Measurements from ENCODE around the gene TSPAN3. TPM values are rescaled to one million over a fixed set of nuclear protein-coding genes. Genes with fewer than 3 reads are reported as not detected.
A peak's percentile ranks its signal among the peaks of the same experiment; 100 is the strongest.

The TSPAN3 gene
- total and polyA plus RNA-seq, 10 of the 15 experiments (the other 5 are each of a cell fraction or from before 2014, with no cell fraction given) = 18.9 to 114 (median 57.2) TPM

DNA sequence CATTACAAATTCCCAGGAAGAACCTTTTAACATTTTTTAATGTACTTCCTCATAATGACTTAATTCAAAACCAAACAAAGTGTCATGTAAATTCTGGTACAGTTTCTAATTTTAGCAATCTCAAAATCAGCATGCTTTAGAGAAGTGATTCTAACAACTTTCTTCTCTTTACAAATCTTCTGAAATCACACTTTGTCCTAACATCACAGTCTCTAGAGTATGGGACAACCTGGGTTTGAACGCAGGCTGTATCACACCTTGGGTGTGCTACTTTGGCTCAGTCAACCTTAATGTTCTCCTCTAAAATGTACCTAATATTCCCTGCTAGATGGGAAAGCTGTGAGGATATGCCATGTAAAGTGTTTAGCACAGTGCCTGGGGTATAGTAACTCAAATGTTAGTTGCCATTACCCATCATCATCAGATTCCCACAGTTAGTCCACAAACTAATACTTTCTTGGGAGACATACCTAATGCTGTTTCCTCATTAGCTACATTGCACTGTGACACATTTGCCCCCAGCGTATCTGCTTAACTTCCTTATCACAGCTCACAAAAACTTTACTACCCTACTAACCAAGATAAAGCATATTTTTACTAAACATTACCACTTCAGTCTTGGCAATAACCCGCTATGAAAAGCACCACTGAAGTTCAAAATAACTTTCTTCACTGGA is 3.1 kb downstream of the TSPAN3 start:
- ChIA-PET CTCF (interaction anchor here (0.9 to 2.5 kb wide), 10 partner anchors 8 to 94 kb away, joined by 3 to 9 read pairs (median 3); no protein-coding TSS in a partner anchor), POLR2A (interaction anchor here (0.9 to 1.4 kb wide), 2 partner anchors 9 to 14 kb away, joined by 3 to 4 read pairs; no protein-coding TSS in a partner anchor), SMC1A (ENCODE audit: uncharacterized antibody, unreplicated experiment) (interaction anchor here (1.1 to 2.1 kb wide), 9 partner anchors 9 to 119 kb away, joined by 3 to 6 read pairs (median 4); no protein-coding TSS in a partner anchor), RAD21 (ENCODE audit: unreplicated experiment) (interaction anchor here (1.0 to 2.9 kb wide), 4 partner anchors 22 to 475 kb away, joined by 3 to 5 read pairs (median 4); no protein-coding TSS in a partner anchor)
- Histone ChIP-seq H3K4me1 (ENCODE audit: control insufficient read depth, insufficient read depth, low read length) (peaks cover 28% of the 10 kb centered on the region), H2AFZ (ENCODE audit: control insufficient read depth, low read depth, low read length) (no peak overlapping the region; the same call in 1 of the 2 replicates), H3K27ac (ENCODE audit: control insufficient read depth, insufficient read depth) (peak overlapping the region; percentile 66), H3K9ac (ENCODE audit: control insufficient read depth, insufficient read depth, low read length) (0 out of 2 replicates have a peak overlapping the region, but pooled peaks have one; percentile 8), H4K20me1 (ENCODE audit: control insufficient read depth, insufficient read depth) (no peaks in the 10 kb centered on the region), H3K36me3 (ENCODE audit: control insufficient read depth in 2 of 2, insufficient read depth in 2 of 2, low read length in 1 of 2) (no peaks in the 10 kb centered on the region), H3K4me2 (ENCODE audit: control insufficient read depth, insufficient read depth) (peak overlapping the region; percentile 92), H3K4me3 (0 out of 2 replicates have a peak overlapping the region, but pooled peaks have one; percentile 39), H3K9me3 (replicated peaks; ENCODE audit: control insufficient read depth, insufficient read depth, low read length) (no peaks in the 10 kb centered on the region), H3K79me2 (ENCODE audit: control insufficient read depth, insufficient read depth, low read length) (peaks cover 43% of the 10 kb centered on the region), H3K27me3 (replicated peaks in 1 of 2; ENCODE audit: control insufficient read depth in 2 of 2, insufficient read depth in 2 of 2, low read length in 1 of 2) (no peaks in the 10 kb centered on the region)
- in situ Hi-C loops (cut with MboI) (no loop called here), intact Hi-C loops (cut with micrococcal nuclease; ENCODE audit: unreplicated experiment) (no loop called here)
- no peak for DNase-seq (ENCODE audit: low read depth, low spot score)
- peak; percentile 52 for FAIRE-seq
- WGBS (ENCODE audit: insufficient coverage, insufficient replicate concordance, low lambda C conversion rate, missing lambda C conversion rate) = 0% methylated on average over 3 of the region's 3 CpGs
- BruUV-seq (replicated peaks) = no TSS peak
- ATAC-seq = peak; percentile 33
- peak in 1 of 2 experiments; percentile 33; a peak in 1 of 4 replicates for TF ChIP-seq BHLHE40 (IDR thresholded peaks at IDR 0.05; ENCODE audit: borderline replicate concordance in 1 of 2, low read depth in 2 of 2, low read length in 1 of 2)
- peak; percentile 56; the same call in 1 of the 2 replicates for TF ChIP-seq DPF2 (IDR thresholded peaks at IDR 0.05)
- TF ChIP-seq POLR2A (IDR thresholded peaks at IDR 0.05; ENCODE audit: low read depth, low read length) = no peak
- TF ChIP-seq NFXL1 (IDR thresholded peaks at IDR 0.05; ENCODE audit: borderline replicate concordance) = no peak
- TF ChIP-seq, protein P1, sequence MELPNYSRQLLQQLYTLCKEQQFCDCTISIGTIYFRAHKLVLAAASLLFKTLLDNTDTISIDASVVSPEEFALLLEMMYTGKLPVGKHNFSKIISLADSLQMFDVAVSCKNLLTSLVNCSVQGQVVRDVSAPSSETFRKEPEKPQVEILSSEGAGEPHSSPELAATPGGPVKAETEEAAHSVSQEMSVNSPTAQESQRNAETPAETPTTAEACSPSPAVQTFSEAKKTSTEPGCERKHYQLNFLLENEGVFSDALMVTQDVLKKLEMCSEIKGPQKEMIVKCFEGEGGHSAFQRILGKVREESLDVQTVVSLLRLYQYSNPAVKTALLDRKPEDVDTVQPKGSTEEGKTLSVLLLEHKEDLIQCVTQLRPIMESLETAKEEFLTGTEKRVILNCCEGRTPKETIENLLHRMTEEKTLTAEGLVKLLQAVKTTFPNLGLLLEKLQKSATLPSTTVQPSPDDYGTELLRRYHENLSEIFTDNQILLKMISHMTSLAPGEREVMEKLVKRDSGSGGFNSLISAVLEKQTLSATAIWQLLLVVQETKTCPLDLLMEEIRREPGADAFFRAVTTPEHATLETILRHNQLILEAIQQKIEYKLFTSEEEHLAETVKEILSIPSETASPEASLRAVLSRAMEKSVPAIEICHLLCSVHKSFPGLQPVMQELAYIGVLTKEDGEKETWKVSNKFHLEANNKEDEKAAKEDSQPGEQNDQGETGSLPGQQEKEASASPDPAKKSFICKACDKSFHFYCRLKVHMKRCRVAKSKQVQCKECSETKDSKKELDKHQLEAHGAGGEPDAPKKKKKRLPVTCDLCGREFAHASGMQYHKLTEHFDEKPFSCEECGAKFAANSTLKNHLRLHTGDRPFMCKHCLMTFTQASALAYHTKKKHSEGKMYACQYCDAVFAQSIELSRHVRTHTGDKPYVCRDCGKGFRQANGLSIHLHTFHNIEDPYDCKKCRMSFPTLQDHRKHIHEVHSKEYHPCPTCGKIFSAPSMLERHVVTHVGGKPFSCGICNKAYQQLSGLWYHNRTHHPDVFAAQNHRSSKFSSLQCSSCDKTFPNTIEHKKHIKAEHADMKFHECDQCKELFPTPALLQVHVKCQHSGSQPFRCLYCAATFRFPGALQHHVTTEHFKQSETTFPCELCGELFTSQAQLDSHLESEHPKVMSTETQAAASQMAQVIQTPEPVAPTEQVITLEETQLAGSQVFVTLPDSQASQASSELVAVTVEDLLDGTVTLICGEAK (IDR thresholded peaks at IDR 0.05; ENCODE audit: borderline replicate concordance) = no peak
- TF ChIP-seq GABPA (IDR thresholded peaks at IDR 0.05; ENCODE audit: low read depth) = no peak
- TF ChIP-seq ZNF207 (IDR thresholded peaks at IDR 0.05; ENCODE audit: borderline replicate concordance) = no peak
- no peak for TF ChIP-seq CBFB (IDR thresholded peaks at IDR 0.05; ENCODE audit: low read depth)
- TF ChIP-seq, protein P2, sequence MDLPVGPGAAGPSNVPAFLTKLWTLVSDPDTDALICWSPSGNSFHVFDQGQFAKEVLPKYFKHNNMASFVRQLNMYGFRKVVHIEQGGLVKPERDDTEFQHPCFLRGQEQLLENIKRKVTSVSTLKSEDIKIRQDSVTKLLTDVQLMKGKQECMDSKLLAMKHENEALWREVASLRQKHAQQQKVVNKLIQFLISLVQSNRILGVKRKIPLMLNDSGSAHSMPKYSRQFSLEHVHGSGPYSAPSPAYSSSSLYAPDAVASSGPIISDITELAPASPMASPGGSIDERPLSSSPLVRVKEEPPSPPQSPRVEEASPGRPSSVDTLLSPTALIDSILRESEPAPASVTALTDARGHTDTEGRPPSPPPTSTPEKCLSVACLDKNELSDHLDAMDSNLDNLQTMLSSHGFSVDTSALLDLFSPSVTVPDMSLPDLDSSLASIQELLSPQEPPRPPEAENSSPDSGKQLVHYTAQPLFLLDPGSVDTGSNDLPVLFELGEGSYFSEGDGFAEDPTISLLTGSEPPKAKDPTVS (IDR thresholded peaks at IDR 0.05; ENCODE audit: low read depth, low read length) = no peak
- no peak for TF ChIP-seq RELA (IDR thresholded peaks at IDR 0.05; ENCODE audit: borderline replicate concordance, partially characterized antibody)
- TF ChIP-seq CBX3 (IDR thresholded peaks at IDR 0.05; ENCODE audit: borderline replicate concordance, low read depth) = no peak
- TF ChIP-seq POLR2AphosphoS2 (IDR thresholded peaks at IDR 0.05; ENCODE audit: low read depth, low read length) = no peak
- peak; percentile 83 for TF ChIP-seq MEF2B (IDR thresholded peaks at IDR 0.05; ENCODE audit: partially characterized antibody, poor library complexity, severe bottlenecking)
- TF ChIP-seq EED (IDR thresholded peaks at IDR 0.05; ENCODE audit: low read depth) = no peak
- TF ChIP-seq SMARCA5 (IDR thresholded peaks at IDR 0.05) = peak; percentile 23; the same call in 1 of the 2 replicates
- TF ChIP-seq CHD1 (IDR thresholded peaks at IDR 0.05; ENCODE audit: low read depth, low read length) = no peak
- no peak; the same call in 1 of the 2 replicates for TF ChIP-seq BACH1 (IDR thresholded peaks at IDR 0.05; ENCODE audit: borderline replicate concordance)
- TF ChIP-seq NR2C2 (IDR thresholded peaks at IDR 0.05; ENCODE audit: borderline replicate concordance, control insufficient read depth, insufficient read length, low read depth) = no peak
- TF ChIP-seq ZNF274 (IDR thresholded peaks at IDR 0.05; ENCODE audit: insufficient read depth, insufficient read length) = no peak
- no peak for TF ChIP-seq TARDBP (IDR thresholded peaks at IDR 0.05; ENCODE audit: borderline replicate concordance)
